HG03060 (cell line): ENCODE measurements around the gene ATAD5.
"Not testable (repeated sequence)": the region's sequence is repeated elsewhere in the genome, so short reads cannot be mapped to it uniquely, and the experiment has no call there.

ENCODE experiments used
- ATAC-seq: cut with Tn5 transposase; IDR thresholded peaks from one replicate; pipeline ENCODE4 v1.9.1; 2021; ENCODE audit warnings: low read depth, moderate number of reproducible peaks; ENCODE audit not compliant: unreplicated experiment

ATAD5 gene

GRCh38 chr17:30831663-30832437, at the start of gene ATAD5:
Gene ATAD5 (plus strand): TSS chr17:30831966. CDS start chr17:30832348, 382 bp downstream.
- ATAC-seq, result peak; percentile 77

GRCh38 chr17:30782206-30782605, 49.6 kb upstream of the ATAD5 start:
- no peak for ATAC-seq

GRCh38 chr17:30788918-30789317, 42.8 kb upstream of the ATAD5 start:
- ATAC-seq, result no peak

- ATAC-seq, result no peak
Measured at GRCh38 chr17:30790279-30790678, 41.5 kb upstream of the ATAD5 start.

GRCh38 chr17:30793282-30793977, 38.3 kb upstream of the ATAD5 start:
- ATAC-seq, result no peak

- no peak for ATAC-seq
Measured at GRCh38 chr17:30794372-30794771, 37.4 kb upstream of the ATAD5 start.

GRCh38 chr17:30796016-30796415, 35.8 kb upstream of the ATAD5 start:
- ATAC-seq, result no peak

- no peak for ATAC-seq
Measured at GRCh38 chr17:30801671-30802070, 30.1 kb upstream of the ATAD5 start.

- ATAC-seq, result no peak
Measured at GRCh38 chr17:30805944-30806456, 25.8 kb upstream of the ATAD5 start.

- no peak for ATAC-seq
Measured at GRCh38 chr17:30807896-30808295, 23.9 kb upstream of the ATAD5 start.

GRCh38 chr17:30808785-30809286, 22.9 kb upstream of the ATAD5 start:
- ATAC-seq, result peak; percentile 82

GRCh38 chr17:30809867-30810266, 21.9 kb upstream of the ATAD5 start:
- ATAC-seq, result no peak

- ATAC-seq, result no peak
Measured at GRCh38 chr17:30812218-30813177, 19.3 kb upstream of the ATAD5 start.

GRCh38 chr17:30814236-30814635, 17.5 kb upstream of the ATAD5 start:
- ATAC-seq, result not testable (repeated sequence)

- ATAC-seq, result not testable (repeated sequence)
Measured at GRCh38 chr17:30814860-30815259, 16.9 kb upstream of the ATAD5 start.

- ATAC-seq, result no peak
Measured at GRCh38 chr17:30816165-30816564, 15.6 kb upstream of the ATAD5 start.

GRCh38 chr17:30819971-30820705, 11.6 kb upstream of the ATAD5 start:
- no peak for ATAC-seq

GRCh38 chr17:30821871-30822723, 9.7 kb upstream of the ATAD5 start:
- ATAC-seq, result no peak

- not testable (repeated sequence) for ATAC-seq
Measured at GRCh38 chr17:30822919-30823318, 8.8 kb upstream of the ATAD5 start.
